GM19035 (cell line): ENCODE data around the gene CNNM4.

Experiments used
- ATAC-seq: cut with Tn5 transposase; IDR thresholded peaks from one replicate; pipeline ENCODE4 v1.9.1; 2021; ENCODE audit not compliant: unreplicated experiment

CNNM4 gene

DNA sequence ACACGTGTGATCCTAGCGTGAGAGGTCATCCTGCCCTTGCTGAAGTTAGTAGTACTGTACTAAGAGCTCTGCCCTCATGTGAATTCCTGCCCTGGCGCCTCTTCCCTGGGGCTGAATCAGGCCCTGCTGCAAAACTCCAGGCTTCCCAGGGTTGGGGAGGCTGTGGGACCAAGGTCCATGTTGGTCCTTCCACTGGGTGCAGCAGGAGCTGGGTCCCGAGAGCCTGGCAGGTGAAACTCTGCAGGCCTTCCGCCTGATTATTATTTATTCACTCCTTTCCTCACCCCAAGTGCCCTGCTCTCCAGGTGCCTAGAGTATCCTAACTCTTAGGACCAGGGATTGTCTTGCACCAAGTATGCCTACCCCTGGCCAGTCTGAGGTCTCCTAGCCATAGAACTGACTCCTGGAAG lies 50.1 kb downstream of the CNNM4 start:
- ATAC-seq = no peak

DNA sequence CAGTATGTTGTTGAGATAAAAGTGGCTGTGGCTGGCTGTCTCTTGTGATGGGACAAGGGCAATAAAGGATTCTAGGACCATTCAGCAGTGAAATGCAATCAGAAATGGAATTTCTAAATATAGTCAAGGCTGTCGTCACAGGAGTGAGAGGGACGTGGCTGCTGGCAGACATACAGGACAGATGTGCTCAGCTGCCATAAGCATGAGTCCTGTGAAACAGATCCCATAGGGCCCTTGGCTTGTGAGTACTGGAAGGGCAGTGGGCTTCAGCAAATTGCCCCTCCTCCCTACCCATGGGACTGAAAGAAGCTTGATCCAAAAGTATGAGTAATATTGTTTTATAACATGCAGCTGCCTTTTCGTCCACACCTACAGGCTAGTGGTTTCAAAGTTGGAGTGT lies 51.2 kb downstream of the CNNM4 start:
- no peak for ATAC-seq

DNA sequence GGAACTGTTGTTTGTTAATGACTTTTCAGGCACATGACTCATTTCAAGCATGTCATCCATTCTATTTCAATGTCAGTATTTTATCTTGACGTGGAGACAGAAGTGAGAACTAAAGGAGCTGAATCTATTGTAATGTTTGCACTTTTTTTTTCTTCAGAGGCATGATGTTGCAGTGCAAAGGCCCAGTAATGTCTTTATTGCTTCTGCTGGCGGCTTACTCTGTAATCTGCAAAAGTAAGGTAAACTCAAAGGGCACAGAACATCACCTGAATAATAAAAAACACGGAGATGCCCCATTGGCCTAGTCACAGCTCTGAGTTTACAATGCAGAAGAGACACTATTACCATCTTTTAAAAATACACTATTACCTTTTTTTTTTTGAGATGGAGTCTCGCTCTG lies 53.0 kb downstream of the CNNM4 start:
- no peak for ATAC-seq

DNA sequence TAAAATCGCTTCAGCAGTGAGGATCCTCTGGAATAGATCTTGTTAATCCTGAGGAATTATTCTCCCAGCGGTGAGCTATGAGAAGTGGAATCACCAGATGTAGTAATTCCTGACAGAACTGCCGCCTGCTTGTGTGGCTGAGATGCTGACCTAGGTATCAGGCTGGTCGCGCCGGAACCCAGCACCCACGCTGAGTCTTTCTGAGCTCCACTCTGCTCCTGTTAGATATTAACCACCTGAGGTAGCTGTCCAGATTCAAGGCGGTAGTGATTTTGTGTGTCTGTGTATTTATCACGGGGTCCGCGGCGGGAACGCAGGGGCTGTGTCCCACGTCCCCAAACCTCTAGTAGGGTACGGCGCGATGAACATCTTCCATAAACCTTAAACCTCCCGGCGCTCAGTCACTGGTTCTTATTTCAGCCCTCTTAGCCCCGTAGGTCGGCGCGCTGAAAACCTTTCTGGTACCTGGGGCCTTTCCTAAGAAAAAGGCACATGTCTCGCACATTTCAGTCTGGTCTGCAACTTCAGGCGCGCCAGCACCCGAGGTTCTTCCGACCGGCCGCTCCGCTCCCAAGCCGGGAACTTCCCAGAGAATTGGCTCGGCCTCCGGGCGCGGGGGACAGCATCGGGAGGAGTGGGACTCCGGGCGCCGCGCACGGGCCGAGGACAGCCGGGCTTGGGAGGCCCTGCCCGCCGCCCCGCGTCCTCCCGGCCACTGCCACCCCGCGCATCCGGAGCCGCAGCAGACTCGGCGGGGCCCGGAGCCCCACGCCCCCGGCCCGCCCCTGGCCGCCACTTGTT lies 54.8 kb downstream of the CNNM4 start:
- peak; percentile 1 for ATAC-seq

DNA sequence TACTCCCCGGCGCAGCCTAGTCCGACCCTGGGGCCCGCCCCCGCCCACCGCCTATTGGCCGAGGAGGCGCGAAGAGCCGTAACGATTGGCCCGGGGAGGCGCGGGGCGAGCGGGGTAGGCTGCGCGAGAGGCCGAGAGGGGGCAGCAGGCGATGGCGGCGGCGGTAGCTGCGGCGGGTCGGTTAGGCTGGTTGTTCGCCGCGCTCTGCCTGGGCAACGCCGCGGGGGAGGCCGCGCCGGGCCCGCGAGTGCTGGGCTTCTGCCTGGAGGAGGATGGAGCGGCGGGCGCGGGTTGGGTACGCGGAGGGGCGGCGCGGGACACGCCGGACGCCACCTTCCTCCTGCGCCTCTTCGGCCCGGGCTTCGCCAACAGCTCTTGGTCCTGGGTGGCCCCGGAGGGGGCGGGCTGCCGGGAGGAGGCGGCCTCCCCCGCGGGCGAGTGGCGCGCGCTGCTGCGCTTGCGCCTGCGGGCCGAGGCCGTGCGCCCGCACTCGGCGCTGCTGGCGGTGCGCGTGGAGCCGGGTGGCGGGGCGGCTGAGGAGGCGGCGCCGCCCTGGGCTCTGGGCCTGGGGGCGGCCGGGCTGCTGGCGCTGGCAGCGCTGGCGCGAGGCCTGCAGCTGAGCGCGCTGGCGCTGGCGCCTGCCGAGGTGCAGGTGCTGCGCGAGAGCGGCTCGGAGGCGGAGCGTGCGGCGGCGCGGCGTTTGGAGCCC lies 55.6 kb downstream of the CNNM4 start, which contains the start of gene CNNM3:
Gene CNNM3, plus strand, starts transcription at position 142 of the 709 bp plus-strand sequence. Its CDS starts 10 bp downstream, at position 152.
- peak; percentile 90 for ATAC-seq

DNA sequence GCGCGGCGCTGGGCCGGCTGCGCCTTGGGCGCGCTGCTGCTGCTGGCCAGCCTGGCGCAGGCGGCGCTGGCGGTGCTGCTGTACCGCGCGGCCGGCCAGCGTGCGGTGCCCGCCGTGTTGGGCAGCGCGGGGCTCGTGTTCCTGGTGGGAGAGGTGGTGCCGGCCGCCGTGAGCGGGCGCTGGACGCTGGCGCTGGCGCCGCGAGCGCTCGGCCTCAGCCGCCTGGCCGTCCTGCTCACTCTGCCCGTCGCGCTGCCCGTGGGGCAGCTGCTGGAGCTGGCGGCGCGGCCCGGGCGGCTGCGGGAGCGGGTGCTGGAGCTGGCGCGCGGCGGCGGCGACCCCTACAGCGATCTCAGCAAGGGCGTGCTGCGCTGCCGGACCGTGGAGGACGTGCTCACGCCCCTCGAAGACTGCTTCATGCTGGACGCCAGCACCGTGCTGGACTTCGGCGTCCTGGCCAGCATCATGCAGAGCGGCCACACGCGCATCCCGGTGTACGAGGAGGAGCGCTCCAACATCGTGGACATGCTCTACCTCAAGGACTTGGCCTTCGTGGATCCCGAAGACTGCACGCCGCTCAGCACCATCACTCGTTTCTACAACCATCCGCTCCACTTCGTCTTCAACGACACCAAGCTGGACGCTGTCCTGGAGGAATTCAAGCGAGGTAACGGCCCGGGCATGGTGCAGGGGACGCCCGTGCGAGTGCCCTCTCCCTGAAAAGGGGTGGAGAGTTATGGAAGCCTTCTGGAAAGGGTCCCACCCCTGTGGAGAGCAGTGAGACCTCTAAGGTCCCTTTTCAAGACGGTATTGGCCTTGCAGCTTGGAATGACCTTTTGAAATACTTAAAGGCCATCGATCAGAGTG lies 56.4 kb downstream of the CNNM4 start:
- ATAC-seq = peak; percentile 3

DNA sequence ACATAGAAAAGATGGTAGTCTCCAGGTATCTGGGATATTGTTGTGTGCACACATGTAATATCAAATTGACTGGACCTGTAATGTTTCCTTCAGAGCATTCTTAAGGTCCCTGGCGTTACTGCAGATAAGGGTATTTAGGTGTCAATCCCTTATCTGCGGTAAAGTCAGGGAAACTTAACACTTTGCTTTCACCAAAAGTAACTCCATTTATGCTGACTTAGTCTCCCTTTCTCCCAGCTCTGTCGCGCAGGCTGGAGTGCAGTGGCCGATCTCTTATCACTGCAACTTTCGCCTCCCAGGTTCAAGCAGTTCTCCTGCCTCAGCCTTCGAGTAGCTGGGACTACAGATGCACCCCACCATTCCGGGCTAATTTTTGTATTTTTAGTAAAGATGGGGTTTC lies 57.2 kb downstream of the CNNM4 start:
- ATAC-seq = no peak

DNA sequence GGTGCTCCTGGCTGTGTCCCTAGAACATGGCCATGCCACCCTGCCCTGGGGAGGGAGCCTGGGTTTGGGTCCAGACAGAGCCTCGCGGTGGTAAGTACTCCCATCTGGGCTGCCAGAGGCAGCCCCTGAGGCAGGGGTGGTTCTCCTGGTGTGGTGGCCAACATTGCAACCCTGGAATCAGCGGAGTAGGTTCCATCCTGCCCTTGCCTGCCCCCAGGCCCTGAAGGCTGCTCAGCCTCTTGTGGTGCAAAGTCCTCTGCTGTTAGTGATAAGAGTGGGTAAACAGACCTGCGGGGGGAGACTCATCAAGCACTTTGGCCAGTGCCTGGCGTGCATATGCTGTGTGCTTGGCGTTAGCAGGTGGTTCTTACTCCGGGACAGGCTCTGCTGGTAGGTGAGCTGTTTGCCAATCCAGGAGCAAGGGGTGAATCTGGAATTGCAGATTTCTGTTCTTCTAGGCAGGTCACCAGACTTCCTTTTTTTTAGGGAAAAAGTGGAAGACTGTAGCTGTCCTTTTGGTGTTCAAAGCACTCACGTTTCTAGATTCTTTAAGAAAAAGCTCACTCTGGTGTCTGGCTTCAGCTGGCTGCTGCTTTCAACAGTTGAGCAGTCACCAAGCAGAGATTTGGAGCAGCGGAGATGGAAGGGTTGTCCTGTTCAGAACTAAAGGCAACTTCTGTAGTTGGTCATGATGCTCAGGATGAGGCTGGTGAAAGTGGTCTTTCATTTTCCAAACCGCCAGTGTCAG lies 58.6 kb downstream of the CNNM4 start:
- ATAC-seq = no peak

DNA sequence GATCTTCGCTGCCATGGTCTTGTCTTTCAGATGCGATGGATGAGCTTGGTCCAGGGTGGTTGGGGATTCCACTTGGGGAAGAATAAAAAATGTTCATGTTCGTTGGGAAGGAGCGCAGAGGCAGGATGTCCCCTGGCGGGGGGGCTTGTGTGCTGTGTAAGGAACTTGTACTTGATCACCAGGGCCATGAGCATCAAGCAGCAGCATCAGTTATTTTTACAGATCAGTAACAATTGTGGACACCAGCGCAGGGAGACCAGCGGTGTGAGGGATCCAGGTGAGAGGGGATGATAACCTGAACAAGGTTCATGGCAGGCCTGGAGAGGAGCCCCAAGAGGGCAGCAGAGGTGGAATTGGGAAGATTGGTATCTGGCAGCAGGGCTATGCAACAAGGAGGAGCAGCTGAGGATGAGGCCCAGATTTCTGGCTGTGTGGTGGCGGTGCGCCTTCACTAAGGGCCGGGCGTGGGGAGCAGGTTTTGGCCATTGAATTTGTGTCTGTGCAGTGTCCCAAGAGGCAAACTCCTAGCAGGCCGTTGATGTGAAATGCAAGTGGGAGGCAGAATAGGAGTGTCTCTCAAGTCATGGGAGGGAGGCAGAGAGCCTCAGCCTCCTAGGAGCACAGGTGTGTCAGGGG lies 59.3 kb downstream of the CNNM4 start:
- ATAC-seq = no peak

DNA sequence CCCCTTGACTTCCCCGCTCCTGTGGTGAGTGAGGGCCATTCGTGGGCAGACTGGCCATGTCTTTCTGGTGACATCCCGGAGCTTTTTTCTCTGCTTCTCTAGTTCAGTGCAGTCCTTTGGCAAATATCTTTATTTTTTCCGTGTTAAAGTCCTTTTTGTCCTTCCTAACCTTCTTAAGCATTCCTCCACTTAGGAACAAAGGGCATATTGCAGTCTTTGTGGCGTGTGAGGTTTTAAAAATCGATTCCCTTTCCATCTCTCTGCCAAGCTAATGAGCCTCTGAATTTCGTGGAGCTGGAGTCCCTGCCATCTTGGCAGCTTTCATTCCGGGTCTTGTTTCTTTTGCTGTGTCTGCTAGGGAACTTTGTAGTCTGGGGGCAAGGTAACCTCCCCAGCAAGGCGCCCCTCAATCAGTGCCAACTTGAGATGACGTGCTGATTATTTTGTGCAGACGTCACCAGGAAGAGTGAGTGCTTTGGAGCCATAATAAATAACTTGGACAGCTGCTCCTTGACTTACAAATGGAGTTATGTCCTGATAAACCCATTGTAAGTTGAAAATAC lies 60.5 kb downstream of the CNNM4 start:
- no peak for ATAC-seq

DNA sequence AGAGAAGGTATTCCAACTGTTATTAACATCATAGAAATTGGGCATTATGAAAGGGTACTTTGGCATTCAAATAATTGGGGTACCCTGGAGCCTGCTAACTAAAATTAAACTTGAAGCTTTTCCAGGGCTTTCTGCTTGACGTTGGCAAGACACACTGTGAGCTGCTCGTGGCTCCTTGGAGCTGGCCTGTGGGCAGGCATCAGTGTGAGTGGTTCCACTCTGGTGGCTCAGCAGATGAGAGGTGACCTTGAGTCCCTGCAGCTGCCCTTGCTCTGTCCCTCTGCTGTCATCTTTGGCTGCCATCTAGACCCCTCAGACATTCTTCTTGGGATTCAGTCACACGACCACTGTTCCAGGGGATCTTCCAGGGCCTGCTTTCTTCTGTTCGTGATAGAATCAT lies 62.1 kb downstream of the CNNM4 start:
- ATAC-seq = no peak

DNA sequence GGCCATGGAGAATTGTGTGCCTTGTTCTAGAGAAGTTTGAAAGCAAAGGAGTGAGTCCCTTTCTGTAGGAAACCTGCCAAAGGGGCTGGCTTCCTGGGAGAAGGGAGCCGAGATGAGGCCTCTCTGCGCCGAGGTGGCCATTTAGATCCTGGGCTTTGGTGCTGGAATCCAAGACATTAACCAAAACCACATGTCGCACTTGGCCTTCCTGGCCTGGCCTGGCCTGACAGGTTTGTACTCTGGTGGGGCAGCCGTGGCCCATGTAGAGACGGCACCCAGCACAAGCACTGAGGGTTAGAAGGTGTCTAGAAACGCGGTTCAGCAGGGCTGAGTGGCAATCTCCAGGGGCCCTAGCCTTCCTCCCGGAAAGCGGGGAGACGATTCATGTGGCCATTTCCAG lies 62.5 kb downstream of the CNNM4 start:
- ATAC-seq = no peak

DNA sequence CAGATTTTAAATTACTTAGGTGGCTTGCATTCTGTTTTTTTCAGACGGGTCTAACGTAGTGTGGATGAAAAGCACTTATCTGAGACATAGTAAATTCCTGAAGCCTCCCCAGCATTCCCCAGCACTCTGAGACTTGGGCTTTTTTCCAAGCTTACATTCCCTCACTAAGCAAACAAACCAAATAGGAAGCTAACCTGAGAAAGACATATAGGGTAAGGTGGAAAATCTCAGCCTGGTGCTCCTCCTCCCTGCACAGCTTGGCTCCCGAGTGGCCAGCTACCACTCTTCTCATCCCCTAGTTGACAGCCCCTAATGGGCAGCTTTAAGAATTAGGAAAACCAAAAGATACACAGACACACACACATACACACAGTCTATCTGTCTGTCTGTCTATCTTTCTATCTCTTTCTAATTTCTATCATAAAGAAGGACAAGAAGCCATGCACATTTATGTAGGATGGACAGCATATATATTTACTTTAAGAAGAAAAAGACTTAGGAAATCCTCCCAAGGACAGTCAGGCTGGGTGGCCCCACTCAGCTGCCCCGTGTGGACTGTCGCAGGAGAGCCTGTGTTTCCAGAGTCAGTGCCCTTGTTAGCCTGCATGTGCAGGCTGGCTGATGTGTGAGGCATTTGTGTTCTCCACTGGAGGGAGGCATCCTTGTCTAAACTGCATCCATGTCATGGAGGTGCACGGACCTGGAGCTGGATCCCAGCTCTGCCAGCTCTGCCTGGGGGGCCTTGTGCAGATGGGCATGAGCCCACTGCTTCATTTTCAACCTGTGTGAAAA lies 63.6 kb downstream of the CNNM4 start:
- no peak for ATAC-seq

DNA sequence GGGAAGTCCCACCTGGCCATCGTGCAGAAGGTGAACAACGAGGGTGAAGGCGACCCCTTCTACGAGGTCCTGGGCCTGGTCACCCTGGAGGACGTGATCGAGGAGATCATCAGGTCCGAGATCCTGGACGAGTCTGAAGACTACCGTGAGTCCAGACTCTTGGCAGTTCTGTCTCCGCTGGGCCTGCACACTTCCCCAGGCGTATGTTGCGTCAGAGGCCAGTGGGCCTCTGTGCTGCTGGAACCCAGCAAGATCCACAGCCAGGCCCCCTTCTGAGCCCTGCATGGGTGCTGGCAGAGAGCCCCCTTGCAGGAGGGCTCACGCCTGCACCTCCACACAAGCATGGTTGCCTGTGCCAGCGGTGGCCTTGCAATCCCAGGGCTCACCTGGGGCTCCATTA lies 64.4 kb downstream of the CNNM4 start:
- no peak for ATAC-seq

DNA sequence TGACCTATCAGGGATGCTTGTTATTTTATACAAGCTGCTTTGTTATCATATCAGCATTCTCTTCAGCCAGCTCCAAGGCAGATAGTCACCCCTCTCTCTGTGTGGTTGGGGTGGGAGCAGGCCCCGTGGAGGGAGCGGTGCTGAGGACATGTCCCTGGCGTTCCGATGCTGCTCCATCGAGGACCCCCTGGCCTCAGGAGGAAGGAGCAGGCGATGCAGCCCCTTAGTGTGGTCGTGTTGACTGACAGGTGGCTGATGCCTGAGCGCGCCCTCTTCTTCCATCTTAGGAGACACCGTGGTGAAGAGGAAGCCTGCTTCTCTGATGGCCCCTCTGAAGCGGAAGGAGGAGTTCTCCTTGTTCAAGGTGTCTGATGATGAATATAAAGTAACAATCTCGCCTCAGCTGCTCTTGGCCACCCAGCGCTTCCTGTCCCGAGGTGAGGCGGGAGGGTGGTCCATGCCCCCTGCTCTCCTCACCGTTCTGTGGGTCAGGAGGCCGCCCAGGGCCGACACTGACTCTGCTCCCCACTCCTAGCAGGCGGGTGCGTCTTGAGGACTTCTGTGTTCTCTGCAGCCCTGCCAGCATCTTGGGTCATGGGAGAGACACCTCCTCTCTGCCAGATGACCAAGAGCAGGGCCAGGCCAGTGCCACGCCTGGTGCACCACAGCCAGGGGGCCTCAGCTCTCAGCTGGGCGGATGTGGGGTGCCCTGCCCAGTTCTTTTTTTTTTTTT lies 66.0 kb downstream of the CNNM4 start:
- ATAC-seq = no peak

DNA sequence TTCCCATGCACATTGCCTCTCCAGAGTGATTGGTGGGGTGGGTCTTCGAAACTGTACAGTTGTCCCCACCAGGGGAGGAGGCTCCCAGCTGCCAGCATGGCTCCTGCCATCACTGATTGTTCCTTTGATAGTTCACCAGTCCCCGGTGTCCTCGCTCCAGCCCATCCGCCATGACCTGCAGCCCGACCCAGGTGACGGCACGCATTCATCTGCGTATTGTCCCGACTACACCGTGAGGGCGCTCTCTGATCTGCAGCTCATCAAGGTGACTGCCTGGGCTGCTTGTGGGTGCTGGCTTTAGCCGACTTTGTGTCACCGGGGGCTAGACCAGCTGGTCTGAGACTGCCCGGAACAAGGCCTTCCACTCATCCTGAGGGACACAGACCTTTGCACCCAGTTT lies 67.7 kb downstream of the CNNM4 start:
- no peak for ATAC-seq

DNA sequence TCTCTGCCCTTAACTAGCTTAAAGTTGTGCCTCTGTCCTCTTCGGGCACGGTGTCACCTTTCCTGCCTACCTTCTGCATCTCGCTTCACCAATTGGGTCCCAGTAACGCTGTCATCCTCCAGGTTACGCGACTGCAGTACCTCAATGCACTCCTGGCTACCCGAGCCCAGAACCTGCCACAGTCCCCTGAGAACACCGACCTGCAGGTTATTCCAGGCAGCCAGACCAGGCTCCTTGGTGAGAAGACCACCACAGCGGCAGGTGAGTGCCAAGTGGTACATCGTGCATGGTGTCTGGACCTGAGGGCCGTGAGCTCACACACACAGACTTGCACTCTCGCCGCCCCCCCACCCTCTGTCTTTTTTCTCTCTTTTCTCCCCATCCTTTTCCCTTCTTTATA lies 68.2 kb downstream of the CNNM4 start:
- ATAC-seq = no peak

DNA sequence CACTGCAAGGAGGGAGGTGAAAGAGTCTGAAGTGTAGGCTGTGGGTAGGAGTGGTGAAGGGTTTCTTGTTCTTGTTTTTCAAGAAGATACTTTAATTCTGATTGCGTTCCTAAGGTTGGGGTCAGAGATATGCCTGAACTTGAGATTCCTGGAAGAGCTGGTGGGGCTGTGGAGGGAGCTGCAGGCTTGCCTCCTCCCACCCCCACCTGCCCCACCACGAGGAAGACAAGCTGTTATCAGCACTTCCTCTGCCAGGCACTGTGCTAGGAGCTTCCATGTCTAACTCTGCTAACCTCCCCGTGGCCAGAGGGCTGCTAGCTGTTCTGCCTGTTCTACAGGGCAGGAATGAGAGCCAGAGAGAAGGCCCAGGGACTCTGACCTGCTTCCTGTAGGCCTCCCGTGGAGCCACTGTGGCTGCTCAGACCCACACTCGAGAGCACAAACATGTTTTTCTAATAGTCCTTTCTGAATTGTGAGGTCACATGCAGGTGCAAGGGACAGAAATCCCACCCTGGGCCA lies 69.4 kb downstream of the CNNM4 start:
- ATAC-seq = no peak
